ENCODE data around the gene ARHGEF19. TPM values are rescaled to one million over a fixed set of nuclear protein-coding genes. Genes with fewer than 3 reads are reported as not detected.

Gene ARHGEF19
- total RNA-seq, 2 donors from 2014 or later: 14.8 to 17.5 TPM

DNA sequence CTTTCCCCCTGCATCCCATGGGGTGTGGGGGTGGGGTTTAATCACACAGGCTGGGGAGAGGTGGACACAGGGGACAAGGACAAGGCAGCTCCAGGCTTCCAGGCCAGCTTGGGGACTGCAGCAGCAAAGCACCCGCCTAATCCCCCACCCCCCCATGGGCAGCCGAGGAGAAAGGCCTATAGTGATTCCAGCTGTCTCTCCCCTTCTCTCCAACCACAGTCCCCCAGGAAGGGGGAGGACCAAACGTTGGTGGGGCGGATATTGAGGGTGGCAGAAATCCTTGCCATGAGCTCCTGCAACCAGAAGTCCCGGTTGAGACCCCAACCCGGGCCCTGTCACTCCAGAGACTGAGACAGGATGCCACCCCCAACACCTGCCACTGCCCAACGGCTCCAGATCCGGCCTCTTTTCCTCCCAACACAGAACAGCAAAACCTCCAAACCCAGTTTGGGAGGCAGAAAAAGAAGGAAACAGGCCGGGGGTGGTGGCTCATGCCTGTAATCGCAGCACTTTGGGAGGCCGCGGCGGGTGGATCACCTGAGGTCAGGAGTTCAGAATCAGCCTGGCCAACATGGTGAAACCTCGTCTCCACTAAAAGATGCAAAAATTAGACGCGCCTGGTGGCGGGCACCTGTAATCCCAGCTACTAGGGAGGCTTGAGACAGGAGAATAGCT lies 58.3 kb downstream of the ARHGEF19 start:
- Mint-ChIP-seq H3K9me3 (no peaks in the 10 kb centered on the region), H3K4me3 (peak overlapping the region; percentile 86), H3K27ac (peak overlapping the region; percentile 91), H3K4me1 (peaks cover 40% of the 10 kb centered on the region), H3K27me3 (ENCODE audit: insufficient read depth) (no peaks in the 10 kb centered on the region), H3K36me3 (ENCODE audit: low read depth) (peaks cover 18% of the 10 kb centered on the region)
- DNase-seq: peak; percentile 58
- no peaks in the 10 kb centered on the region for H3K27me3 ChIP-seq (ENCODE audit: control insufficient read depth, insufficient read depth, low read length, poor library complexity, severe bottlenecking)
- H3K27ac ChIP-seq (ENCODE audit: low read depth, low read length): no peak overlapping the region
- TF ChIP-seq, protein P1, sequence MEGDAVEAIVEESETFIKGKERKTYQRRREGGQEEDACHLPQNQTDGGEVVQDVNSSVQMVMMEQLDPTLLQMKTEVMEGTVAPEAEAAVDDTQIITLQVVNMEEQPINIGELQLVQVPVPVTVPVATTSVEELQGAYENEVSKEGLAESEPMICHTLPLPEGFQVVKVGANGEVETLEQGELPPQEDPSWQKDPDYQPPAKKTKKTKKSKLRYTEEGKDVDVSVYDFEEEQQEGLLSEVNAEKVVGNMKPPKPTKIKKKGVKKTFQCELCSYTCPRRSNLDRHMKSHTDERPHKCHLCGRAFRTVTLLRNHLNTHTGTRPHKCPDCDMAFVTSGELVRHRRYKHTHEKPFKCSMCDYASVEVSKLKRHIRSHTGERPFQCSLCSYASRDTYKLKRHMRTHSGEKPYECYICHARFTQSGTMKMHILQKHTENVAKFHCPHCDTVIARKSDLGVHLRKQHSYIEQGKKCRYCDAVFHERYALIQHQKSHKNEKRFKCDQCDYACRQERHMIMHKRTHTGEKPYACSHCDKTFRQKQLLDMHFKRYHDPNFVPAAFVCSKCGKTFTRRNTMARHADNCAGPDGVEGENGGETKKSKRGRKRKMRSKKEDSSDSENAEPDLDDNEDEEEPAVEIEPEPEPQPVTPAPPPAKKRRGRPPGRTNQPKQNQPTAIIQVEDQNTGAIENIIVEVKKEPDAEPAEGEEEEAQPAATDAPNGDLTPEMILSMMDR (conservative IDR thresholded peaks at IDR 0.05): no peak
- H3K36me3 ChIP-seq (ENCODE audit: control insufficient read depth, insufficient read depth, low read length): peaks cover 23% of the 10 kb centered on the region
- H3K9ac ChIP-seq (ENCODE audit: extremely low read depth, low read length, poor library complexity, severe bottlenecking): peak overlapping the region; percentile 99
- H3K9me3 ChIP-seq (ENCODE audit: control insufficient read depth, low read length): no peaks in the 10 kb centered on the region
- 7 to 8% methylated on average over 11 to 16 of the region's 17 CpGs for WGBS, 2 experiments (ENCODE audit: insufficient coverage in 1 of 2, insufficient read length in 1 of 2)
- peak overlapping the region; percentile 85 for H3K4me3 ChIP-seq (ENCODE audit: low read length)
- peaks cover 34% of the 10 kb centered on the region for H3K4me1 ChIP-seq (ENCODE audit: control insufficient read depth, insufficient read depth, low read length)

- H3K36me3 Mint-ChIP-seq (ENCODE audit: low read depth): peaks cover 26% of the 10 kb centered on the region
- TF ChIP-seq, protein P1 (conservative IDR thresholded peaks at IDR 0.05): no peak
- Histone ChIP-seq H3K4me1 (ENCODE audit: control insufficient read depth, insufficient read depth, low read length) (peaks cover 35% of the 10 kb centered on the region), H3K27ac (ENCODE audit: low read depth, low read length) (peak overlapping the region; percentile 64), H3K9me3 (ENCODE audit: control insufficient read depth, low read length) (no peaks in the 10 kb centered on the region), H3K27me3 (ENCODE audit: control insufficient read depth, insufficient read depth, low read length, poor library complexity, severe bottlenecking) (no peaks in the 10 kb centered on the region), H3K9ac (ENCODE audit: extremely low read depth, low read length, poor library complexity, severe bottlenecking) (peak overlapping the region; percentile 99), H3K4me3 (ENCODE audit: low read length) (peak overlapping the region; percentile 85), H3K36me3 (ENCODE audit: control insufficient read depth, insufficient read depth, low read length) (peaks cover 30% of the 10 kb centered on the region)
- 20 to 29% methylated on average over 3 to 12 of the region's 13 CpGs for WGBS, 2 experiments (ENCODE audit: insufficient coverage in 1 of 2, insufficient read length in 1 of 2)
- H3K4me3 Mint-ChIP-seq: peak overlapping the region; percentile 86
- H3K27me3 Mint-ChIP-seq (ENCODE audit: insufficient read depth): no peaks in the 10 kb centered on the region
- H3K9me3 Mint-ChIP-seq: no peaks in the 10 kb centered on the region
- H3K27ac Mint-ChIP-seq: peak overlapping the region; percentile 91
- DNase-seq: no peak
- peaks cover 40% of the 10 kb centered on the region for H3K4me1 Mint-ChIP-seq
Measured at GRCh38 chr1:16153096-16153998, 59.1 kb downstream of the ARHGEF19 start.

- Mint-ChIP-seq H3K4me3 (peak overlapping the region; percentile 86), H3K4me1 (peaks cover 42% of the 10 kb centered on the region), H3K36me3 (ENCODE audit: low read depth) (peaks cover 34% of the 10 kb centered on the region), H3K27me3 (ENCODE audit: insufficient read depth) (no peaks in the 10 kb centered on the region), H3K9me3 (no peaks in the 10 kb centered on the region), H3K27ac (peak overlapping the region; percentile 91)
- no peaks in the 10 kb centered on the region for H3K27me3 ChIP-seq (ENCODE audit: control insufficient read depth, insufficient read depth, low read length, poor library complexity, severe bottlenecking)
- peaks cover 38% of the 10 kb centered on the region for H3K4me1 ChIP-seq (ENCODE audit: control insufficient read depth, insufficient read depth, low read length)
- peaks cover 38% of the 10 kb centered on the region for H3K36me3 ChIP-seq (ENCODE audit: control insufficient read depth, insufficient read depth, low read length)
- H3K27ac ChIP-seq (ENCODE audit: low read depth, low read length): peak overlapping the region; percentile 64
- TF ChIP-seq, protein P1 (conservative IDR thresholded peaks at IDR 0.05): no peak
- no peaks in the 10 kb centered on the region for H3K9me3 ChIP-seq (ENCODE audit: control insufficient read depth, low read length)
- peak overlapping the region; percentile 99 for H3K9ac ChIP-seq (ENCODE audit: extremely low read depth, low read length, poor library complexity, severe bottlenecking)
- 38 to 40% methylated on average over 4 to 16 of the region's 16 CpGs for WGBS, 2 experiments (ENCODE audit: insufficient coverage in 1 of 2, insufficient read length in 1 of 2)
- peak; percentile 72 for DNase-seq
- peak overlapping the region; percentile 85 for H3K4me3 ChIP-seq (ENCODE audit: low read length)
Measured at GRCh38 chr1:16152481-16153087, 59.9 kb downstream of the ARHGEF19 start.
